Choroid plexus epithelial cell (primary cell): ENCODE data around the gene KCNQ1.

ENCODE experiments used
- DNase-seq: peaks from one replicate; pipeline ENCODE4 v3.0.0-alpha.2; 2010; ENCODE audit warnings: low read depth
- H3K4me3 ChIP-seq: 2 replicates; pipeline ENCODE4 v1.5.1; 2011; ENCODE audit warnings: low read depth, mild to moderate bottlenecking, control low read depth, low read length, moderate library complexity
- TF ChIP-seq, protein P1 (sequence below): conservative IDR thresholded peaks from 2 replicates; pipeline ENCODE4 v1.5.1; 2011; ENCODE audit warnings: low read depth, mild to moderate bottlenecking, control low read depth, inconsistent platforms, low read length, moderate library complexity

KCNQ1 gene

DNA sequence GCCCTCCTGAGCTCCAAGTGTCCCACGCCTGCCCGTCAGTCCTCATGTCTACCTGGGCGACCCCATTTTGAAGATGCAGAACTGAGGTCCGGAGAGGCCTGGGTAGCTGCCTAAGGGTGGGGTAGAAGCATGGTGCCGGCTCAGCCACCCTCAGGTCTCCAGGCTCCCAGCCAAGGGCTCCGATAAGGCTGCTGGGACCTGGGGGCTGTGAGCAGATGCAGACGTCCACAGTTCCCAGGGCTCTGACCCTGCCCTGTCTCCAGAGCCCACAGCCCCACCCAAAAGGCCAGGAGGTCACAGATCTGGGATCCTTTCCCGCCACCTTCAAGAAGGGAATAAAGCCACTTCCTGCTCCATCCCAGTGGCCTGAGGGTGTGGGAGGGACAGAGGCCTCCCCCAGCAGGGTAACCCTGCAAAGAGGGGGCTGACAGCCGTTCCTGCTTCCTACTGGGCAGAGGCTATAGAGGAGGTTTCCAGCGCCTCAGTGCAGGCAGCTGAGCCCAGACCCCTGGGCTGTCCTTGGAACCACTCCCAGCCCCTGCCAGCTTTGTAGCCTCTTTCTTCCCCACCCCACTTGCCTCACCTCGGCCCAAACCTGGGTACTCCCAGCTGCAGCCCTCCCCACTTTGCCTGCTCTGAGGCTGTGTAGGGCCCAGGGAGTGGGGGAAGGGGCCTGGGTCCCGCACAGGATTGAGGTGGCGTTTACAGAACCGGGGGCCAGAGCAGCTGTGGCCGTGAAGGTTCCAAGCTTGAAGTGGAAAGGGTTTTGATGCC is 355.3 kb downstream of the KCNQ1 start:
- no peak for DNase-seq
- TF ChIP-seq, protein P1, sequence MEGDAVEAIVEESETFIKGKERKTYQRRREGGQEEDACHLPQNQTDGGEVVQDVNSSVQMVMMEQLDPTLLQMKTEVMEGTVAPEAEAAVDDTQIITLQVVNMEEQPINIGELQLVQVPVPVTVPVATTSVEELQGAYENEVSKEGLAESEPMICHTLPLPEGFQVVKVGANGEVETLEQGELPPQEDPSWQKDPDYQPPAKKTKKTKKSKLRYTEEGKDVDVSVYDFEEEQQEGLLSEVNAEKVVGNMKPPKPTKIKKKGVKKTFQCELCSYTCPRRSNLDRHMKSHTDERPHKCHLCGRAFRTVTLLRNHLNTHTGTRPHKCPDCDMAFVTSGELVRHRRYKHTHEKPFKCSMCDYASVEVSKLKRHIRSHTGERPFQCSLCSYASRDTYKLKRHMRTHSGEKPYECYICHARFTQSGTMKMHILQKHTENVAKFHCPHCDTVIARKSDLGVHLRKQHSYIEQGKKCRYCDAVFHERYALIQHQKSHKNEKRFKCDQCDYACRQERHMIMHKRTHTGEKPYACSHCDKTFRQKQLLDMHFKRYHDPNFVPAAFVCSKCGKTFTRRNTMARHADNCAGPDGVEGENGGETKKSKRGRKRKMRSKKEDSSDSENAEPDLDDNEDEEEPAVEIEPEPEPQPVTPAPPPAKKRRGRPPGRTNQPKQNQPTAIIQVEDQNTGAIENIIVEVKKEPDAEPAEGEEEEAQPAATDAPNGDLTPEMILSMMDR: no peak
- no peak overlapping the region for H3K4me3 ChIP-seq

DNA sequence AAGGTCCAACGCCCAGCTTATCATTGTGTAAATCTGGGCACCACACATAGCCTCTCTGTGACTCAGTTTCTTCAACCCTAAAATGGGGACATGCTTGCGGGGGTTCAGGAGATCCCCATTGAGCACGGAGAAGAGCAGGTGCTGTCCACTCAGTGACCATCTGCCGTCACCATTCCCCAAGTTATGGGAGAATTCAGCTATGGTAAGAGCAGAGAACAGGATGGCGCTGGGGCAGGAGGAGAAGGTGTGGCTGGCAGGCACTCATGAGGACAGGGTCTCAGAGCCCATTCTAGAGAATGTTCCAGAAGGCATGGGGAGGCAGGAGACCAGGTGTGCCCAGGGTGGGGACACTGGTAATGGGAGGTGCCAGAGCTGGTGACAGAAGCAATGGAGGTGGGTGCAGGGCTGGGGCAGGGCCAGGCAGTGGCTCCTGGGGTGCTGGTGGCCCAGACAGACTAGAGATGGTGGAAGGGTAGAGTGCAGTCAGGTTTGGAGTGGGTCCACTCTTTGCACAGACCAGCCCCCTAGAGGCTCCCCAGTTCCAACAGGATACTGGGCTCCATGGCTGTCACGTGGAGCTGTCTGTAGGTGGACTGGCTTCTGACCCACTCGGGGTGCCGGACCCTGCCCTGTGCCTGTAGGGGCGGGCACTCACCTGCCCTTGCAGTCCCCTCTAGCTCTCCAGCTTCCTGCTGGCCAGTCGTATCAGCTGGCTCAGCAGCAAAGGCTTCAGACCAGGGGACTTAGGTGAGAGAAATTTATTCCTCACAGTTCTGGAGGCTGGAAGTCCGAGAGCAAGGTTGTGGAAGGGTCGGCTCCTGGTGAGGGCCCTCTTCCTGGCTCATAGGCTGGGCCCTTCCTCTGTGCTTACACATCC is 356.1 kb downstream of the KCNQ1 start:
- TF ChIP-seq, protein P1: no peak
- H3K4me3 ChIP-seq: no peak overlapping the region
- no peak for DNase-seq

DNA sequence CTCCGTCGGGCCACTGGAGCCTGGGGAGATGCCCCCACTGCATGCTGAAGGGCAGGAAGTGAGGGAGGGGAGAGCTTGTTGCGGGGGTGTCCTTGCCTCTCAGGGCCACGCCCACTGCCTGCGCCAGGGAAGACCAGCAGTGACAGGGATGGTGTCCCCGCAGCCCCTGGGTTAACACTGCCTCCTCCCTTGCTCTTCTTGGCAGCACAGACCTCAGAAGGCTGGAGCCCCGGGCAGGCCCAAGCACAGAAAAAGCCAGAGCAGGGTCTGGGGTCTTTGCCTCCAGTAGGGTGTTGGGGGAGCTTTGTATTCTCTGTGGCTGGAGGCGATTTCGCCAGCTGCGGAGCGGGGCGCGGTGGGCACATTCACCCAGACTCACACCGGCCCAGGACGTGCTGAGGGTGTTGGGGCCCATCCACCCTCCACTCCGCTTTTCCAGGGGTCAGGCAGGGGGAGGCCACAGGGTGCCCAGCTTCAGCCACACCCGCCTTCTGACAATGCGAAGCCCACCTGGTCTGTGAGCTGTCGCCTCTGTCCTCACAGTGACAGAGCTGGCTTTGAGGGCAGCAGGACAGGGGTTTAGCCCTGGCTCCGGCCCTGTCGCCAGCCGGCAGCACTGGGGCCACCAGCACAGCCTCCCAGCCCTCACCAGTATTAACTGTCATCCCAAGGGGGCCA is 357.0 kb downstream of the KCNQ1 start:
- DNase-seq: no peak
- TF ChIP-seq, protein P1: no peak
- H3K4me3 ChIP-seq: no peak overlapping the region

DNA sequence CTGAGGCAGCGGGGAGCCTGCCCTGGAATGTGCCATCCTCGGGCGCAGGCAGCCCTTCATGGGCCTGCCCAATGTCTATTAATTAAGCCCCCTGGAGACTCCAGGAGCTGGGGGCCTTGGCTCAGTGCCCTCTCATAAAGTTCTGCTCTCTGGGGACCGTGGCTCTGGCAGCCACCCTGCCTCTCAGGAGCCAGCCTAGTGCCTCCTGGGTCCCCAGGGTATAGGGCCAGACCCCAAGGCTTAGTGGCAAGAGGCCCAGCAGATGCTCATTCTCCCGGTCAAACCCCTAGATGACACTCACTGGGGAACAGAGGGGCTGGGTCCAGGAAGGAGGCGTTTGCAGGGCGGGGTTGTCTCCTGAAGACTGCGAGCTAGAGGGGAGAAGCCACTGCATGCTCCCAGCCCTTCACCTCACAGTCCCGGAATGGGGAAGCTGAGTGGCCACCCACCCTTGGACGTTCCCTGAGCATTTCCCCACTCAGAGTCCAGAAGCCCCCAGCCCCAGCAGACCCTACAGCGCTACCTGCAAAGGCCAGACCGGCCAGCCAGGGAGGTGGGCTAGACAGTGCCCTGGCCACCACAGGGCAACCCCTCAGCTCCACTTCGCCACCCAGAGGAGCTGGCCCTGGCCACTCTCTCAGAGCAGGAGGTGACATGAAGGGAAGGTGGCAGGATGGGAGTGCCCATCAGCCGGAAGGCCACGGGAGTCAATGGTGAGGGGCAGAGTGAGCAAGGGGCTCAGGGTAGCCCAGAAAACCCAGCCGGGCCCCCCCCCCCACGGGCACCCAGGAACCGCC is 357.8 kb downstream of the KCNQ1 start:
- TF ChIP-seq, protein P1: no peak
- H3K4me3 ChIP-seq: no peak overlapping the region
- DNase-seq: no peak

DNA sequence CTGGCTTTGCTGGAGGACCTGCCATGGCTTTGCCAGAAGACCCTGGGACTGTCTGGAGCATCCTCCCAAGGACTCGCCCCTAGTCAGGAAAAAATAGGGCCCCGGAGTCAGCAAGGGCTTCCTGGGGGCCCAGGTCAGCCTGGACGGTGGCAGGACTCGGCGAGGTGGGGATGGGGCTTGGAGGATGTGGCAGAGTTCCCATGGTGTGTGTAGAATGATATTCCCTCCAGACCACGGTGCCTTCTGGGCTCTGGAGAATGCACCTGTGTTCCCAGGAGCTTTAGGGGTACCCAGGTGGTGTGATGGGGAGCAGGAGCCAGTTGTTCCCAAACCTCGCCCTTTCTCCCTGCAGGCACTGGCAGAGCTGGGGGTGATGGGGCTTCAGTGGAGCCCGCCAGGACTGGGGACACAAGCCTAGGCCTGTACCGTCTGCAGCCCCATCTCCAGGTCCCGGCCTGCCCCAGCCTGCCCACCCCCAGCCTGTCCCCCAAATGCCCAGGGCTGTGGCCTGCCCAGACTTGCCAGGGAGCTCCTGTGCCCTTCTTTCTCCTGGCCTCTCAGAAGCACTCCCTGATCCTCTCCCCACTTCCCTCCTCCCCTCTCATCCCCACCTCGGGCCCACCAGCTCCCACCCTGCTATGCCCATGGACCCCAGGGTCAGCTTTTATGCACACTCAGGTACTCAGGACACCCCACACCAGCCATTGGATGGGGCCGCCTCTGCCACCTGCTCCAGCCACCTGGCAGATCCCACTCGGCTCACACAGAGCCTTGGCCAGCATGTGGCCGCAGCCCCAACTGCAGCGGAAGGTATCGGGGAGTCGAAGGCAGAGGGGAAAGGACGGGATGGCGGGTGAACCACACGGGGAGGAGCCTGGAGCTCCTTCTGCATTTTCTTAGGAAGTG is 358.6 kb downstream of the KCNQ1 start:
- no peak for DNase-seq
- H3K4me3 ChIP-seq: no peak overlapping the region
- TF ChIP-seq, protein P1: no peak

DNA sequence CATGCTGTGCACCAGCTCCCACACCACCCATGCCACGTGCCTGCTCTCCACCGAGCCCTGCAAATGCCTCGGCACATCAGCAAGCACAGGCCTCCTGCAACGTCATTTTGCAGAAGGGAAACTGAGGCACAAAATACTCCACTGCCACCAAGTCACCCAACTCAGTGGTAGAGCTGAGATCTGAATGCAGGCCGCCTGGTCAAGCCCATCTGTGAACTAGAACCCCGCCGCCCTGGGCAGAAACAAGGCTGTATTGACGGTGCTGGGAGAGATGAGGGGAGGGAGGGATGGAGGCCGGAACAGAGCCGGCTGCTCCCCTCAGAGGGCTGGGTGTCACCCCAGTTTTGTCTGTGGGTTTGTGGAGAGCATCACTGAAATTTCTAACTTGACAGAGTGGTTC is 359.4 kb downstream of the KCNQ1 start:
- TF ChIP-seq, protein P1: no peak
- no peak for DNase-seq
- no peak overlapping the region for H3K4me3 ChIP-seq
